ENCODE data around the gene GIMAP7.
"Not testable (repeated sequence)": the region's sequence is repeated elsewhere in the genome, so short reads cannot be mapped to it uniquely, and the experiment has no call there.

The GIMAP7 gene

DNA sequence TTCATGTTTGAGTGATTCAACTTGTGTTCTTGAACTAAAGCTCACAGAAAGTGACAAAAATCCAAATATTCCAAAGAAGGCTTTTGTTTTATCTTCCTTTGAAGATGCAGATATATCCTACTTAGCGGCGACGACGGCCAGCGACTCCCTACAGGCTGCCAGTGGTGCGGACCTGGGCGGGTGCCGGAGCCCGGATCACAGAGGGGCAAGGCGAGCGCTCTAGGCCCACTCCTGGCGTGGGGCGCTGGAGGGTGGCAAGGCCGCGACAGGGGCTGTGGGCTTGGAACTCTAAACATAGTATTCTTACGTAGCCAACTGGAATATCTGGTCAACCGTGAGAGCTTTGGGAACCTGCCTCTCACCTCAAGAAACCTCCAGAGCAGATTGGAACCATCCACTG lies 914 bp upstream of the GIMAP7 start:
- DNase-seq (ENCODE audit: low read depth), result no peak

DNA sequence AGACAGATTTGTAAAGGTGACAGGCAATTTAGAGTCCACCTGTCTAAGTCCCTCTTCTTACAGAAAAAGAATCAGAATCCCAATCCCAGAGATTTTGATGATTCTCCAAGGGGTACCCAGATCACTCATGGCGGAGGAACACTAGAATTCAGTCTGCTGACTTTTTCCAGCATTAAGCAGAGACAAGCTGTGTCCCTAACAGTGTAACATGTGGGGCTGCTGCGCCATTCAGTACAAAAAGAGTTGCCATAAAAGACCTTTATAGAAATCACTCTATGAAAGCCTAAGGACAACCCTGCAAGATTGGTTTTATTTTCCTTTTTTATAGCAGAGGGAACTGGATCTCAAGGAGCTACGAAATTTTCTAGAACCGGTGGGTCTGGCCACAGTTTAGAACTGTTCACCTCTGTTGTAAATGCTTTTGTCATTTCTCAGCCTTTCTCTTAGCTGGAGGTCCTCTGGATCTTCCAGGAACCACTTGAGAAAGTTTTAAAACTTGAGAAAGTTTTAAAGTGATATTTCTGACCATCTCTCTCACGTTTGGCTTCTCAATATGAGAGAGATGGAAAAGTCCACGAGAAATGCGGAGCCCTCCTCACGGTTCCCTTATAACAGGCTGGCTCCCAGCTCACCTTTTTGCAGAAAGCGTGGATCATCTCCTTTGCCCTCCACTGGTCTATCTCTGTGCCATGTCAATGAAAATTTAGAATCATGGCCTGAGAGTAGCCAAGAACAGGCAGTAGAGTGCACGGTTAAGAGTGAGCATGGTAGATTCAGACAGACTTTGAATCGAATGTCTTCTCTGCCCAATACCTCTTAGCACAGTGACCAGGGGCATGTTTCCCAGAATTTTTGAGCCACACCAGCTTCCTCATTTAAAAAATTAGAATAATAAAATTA lies 826 bp downstream of the GIMAP7 start:
- no peak for DNase-seq (ENCODE audit: low read depth)

DNA sequence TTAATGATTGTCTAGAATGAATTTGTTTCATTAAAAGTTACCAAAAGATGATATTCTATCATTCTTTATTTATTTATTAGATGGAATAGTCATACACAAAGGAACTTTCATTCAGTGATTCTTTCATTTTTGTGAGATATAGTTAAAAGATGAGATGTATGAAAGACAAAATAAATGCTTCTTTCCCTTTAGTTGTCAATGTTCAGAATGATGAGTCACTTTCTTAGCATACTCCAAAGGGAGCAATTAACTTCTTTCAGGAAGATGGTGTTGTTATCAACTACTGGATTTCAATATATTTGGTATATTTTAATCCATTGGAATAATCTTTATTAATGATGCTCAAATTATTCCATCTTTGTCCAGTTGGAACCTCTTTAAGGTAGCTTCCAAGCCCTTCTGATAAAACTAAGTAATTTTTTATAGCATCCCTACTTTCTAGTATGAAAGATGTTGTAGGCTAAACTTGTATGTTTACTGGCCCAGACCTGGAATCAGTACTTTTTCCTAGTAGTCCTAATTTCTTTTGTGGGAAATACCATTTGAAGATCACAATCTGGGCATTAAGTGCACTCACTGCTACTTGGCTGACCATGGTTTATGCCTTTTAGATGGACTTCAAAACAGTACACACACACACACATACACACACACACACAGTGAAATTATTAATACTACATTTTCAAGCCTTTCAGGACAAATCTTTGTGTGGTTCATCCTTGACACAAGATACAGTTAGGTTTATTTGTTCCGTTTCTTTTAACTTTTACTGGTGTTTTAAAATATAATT lies 2.5 kb downstream of the GIMAP7 start:
- DNase-seq (ENCODE audit: low read depth), result no peak

DNA sequence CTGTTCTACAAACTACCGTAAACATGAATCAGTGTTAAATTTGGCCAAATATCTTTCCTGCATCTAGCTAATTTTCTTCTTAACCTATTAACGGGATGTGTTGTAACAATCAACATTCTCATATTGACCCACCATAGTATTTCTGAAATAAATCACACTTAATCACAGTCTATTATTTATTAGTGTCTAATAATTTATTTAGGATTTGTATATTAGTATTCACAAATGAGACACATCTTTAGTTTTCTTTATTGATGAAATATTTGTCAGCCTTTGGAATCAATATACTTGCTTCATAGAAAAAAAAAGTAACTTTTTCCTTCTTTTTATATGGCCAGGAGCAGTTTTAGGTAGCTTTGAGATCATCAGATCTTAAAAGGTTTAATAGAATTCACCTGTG lies 4.6 kb downstream of the GIMAP7 start:
- DNase-seq (ENCODE audit: low read depth), result no peak

DNA sequence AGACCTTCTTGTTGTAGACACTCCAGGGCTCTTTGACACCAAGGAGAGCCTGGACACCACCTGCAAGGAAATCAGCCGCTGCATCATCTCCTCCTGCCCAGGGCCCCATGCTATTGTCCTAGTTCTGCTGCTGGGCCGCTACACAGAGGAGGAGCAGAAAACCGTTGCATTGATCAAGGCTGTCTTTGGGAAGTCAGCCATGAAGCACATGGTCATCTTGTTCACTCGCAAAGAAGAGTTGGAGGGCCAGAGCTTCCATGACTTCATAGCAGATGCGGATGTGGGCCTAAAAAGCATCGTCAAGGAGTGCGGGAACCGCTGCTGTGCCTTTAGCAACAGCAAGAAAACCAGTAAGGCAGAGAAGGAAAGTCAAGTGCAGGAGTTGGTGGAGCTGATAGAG lies 5.5 kb downstream of the GIMAP7 start:
- no peak for DNase-seq (ENCODE audit: low read depth)

DNA sequence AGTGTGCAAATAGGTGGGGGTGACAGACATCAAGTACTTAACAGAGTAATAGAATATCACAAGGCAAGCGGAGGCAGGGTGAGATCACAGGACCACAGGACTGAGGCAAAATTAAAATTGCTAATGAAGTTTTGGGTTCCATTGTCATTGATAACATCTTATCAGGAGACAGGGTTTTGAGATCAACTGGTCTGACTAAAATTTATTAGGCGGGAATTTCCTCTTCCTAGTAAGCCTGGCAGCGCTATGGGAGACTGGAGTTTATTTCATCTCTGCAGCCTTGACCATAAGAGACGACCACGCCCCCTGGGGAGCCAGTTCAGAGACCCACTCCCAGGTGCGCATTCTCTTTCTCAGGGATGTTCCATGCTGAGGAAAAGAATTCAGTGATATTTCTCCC lies 8.3 kb downstream of the GIMAP7 start:
- DNase-seq (ENCODE audit: low read depth), result not testable (repeated sequence)

DNA sequence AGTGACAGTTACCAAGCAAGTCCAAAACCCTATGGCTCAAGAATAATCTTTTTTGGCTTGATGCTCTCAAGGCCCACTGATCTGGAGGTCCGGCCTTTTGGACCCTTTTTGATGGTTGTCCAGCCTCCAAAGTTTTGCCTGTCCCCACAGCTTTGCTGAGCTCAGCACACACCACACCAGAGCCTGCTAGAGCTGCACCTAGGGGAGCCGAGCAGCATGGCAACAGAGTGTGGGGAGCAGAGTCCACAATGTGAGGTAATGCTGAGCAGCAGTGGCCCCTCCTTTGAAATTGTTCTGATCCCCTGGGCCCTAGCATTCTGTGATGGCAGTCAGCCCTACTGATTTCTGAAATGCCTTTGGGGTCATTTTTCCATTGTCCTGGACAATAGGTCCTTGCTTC lies 9.3 kb downstream of the GIMAP7 start:
- no peak for DNase-seq (ENCODE audit: low read depth)

DNA sequence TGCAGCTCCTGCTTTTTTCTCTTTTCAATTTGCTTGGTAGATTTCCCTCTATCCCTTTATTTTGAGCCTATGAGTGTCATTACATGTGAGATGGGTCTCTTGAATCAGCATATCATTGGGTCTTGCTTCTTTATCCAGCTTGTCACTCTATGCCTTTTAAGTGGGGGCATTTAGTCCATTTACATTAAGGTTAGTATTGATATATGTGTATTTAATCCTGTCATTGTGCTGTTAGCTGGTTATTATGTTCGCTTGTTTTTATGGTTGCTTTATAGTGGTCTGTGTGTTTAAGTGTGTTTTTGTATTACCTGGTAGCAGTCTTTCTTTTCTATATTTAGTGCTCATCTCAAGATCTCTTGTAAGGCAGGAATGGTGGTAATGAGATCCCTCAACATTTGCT lies 17.0 kb downstream of the GIMAP7 start:
- DNase-seq (ENCODE audit: low read depth), result no peak

DNA sequence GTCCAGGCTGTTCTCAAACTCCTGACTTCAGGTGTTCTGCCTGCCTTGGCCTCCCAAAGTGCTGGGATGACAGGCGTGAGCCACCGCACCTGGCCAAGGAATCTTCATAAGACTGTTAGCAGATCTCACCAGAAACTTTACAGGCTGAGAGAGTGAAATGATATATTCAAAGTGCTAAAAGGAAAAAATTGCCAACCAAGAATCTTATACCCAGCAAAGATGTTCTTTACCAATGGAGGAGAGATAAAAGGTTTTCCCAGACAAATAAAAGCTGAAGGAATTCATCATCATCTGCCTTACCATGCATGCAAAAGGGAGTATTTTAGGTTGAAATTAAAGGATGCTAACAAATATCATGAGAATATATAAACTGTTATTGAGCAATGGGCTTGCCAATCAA lies 23.6 kb downstream of the GIMAP7 start:
- DNase-seq (ENCODE audit: low read depth), result no peak

DNA sequence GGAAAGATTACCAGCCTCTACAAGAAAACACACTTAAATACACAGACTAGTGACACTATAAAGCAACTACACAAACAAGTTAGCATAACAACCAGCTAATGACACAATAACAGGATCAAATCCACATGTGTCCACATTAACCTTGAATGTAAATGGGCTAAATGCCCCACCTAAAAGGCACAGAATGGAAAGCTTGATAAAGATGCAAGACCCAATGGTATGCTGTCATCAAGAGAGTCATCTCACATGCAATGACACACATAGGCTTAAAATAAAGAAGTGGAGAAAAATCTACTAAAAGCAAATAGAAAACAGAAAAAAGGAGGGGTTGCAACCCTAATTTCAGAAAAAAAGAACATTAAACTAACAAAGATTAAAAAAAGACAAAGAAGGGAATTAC lies 38.5 kb downstream of the GIMAP7 start:
- DNase-seq (ENCODE audit: low read depth), result no peak

DNA sequence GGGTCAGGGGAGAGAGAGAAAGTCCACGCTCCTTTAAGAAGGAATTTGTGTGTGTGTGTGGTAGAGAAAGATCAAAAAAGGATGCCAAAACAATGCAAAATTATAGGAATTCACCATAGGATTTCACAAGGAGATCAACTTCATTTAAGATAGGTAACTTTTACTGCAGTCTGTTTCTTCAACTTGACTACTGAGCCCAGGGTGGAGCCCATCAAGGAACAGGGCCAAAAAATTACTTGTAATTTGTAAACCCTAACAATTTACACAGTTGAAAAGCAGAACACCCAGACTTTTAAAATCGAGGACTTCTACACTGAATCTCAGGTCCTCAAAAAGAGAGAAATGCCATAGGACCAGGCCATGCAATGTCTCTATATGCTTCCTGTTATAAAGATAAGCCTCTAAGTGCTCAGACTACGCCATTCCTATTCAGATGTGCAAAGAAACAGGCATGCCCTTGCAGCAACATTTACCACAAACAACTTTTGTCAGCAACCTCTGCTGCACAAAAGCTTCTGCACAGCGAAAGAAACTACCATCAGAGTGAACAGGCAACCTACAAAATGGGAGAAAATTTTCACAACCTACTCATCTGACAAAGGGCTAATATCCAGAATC lies 42.0 kb downstream of the GIMAP7 start:
- DNase-seq (ENCODE audit: low read depth), result no peak

DNA sequence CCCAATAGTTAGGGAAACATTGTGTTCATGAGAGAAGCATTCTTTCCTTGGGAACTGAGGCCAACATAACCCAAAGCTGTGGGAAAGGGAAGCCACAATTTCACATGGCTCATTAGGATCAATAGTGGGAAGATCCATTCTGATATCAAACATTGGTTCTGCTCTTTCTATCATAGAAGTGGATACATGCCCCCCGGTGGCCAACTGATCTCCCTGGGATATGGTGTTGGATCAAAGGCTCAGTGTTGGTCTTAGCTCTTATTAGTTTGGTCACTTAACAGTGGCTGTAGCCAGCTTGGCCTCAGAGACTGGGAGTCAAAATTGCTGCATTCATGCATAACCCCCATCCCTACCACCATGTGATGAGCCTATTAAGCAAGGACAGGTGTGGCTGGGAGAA lies 45.8 kb downstream of the GIMAP7 start:
- DNase-seq (ENCODE audit: low read depth), result no peak

DNA sequence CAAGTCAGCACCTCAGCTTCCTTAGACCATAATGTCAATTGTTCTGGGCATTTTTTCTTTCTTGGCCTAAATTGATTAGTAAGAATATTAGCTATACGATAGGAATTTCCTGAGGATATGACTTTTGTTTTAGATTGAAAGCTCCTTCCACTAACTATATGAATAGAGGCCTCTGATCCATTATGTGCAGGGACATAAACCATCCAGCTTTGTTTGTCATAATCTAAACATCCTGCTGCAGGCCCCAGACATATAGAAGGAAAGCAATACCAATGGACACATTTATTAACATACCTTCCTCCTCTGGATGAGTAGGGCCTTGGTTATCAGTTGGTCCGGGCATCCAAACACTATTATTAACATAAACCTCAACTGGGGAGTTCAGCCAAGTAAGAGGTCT lies 48.2 kb downstream of the GIMAP7 start:
- DNase-seq (ENCODE audit: low read depth), result no peak

DNA sequence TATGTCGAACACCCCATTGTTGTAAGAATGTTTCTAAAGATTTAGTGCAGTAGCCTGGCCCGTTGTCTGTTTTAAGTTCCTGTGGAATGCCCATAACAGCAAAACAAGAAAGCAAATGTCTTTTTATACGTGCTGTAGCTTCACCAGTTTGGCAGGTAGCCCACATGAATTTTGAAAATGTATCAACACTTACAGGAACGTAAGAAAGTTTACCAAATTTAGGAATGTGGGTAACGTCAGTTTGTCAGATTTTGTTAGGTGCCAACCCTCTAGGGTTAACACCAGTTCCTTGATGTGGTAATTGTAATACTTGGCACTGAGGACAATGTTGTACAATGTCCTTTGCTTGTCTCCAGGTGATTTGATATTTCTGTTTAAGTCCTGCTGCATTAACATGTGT lies 49.3 kb downstream of the GIMAP7 start:
- no peak for DNase-seq (ENCODE audit: low read depth)

DNA sequence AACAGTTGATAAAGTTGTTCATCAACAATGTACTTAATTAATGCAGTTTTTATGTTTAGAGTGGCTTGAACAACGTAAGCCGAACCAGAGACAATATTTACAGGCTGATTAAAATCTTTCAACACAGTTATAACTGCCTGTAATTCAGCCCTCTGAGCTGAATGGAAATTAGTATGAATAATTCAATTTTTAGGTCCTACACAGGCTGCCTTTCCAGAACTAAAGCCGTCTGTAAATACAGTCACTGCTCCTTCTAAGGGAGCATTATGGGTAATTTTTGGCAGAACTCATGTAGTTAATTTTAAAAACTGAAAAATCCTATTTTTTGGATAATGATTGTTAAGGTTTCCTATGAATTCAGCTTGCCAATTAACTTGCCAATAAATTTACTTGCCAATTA lies 49.9 kb downstream of the GIMAP7 start:
- DNase-seq (ENCODE audit: low read depth), result no peak

DNA sequence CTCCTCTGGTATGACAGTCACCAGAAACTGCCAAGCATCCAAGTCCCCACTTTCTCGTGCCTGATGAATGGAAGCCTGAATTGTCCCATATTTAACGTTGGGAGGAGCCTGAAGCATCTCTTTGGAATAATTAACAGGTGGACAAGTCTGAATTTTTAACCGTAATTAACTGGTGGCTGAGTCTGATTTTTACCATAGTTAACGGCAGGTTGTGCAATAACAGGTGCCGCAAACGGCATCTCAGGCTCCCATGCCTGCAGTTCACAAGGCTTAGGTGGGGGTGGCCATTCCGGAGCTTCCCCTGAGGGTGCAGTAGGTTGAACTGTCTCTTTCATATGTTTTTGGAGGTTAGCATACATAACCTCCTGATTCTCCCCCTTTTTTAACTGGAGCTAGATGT lies 50.6 kb downstream of the GIMAP7 start:
- no peak for DNase-seq (ENCODE audit: low read depth)

DNA sequence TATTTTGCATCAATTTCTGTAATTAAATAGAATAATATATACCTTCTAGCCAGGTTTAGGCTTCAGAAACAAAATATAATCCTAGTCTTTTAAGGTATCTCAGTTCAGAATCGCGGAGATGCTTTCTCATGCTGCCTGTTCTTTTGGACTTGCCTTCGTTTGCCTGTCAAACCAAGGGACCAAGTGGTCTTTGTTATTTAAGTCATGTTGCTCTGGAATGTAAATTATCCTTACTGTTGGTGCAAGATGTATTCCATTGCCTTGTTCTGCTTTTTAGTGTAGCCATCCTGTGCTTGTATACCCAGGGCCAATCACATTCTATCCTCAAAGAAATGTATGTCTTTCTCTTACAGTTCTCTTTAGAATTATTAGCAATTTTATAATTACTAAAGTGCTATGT lies 51.5 kb downstream of the GIMAP7 start:
- no peak for DNase-seq (ENCODE audit: low read depth)

DNA sequence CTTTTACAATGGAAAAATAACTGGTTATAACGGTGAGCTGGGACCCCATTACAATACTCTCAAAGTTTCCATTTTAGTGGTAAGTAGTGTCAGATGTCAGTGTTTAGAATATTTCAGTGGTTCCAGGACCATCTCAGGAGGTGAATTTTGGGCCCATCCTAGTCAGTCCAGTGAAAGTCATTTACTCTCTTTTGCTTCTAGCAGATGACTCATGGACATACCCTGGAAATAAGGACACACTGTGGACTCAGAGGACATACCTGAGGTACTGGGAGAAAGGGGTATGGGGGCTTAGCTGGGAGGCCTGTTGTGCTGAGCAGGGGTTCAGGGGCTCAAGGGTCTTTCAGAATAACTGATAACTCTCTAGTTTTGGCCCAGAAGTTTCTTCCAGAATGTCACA lies 51.9 kb downstream of the GIMAP7 start:
- DNase-seq (ENCODE audit: low read depth), result no peak

DNA sequence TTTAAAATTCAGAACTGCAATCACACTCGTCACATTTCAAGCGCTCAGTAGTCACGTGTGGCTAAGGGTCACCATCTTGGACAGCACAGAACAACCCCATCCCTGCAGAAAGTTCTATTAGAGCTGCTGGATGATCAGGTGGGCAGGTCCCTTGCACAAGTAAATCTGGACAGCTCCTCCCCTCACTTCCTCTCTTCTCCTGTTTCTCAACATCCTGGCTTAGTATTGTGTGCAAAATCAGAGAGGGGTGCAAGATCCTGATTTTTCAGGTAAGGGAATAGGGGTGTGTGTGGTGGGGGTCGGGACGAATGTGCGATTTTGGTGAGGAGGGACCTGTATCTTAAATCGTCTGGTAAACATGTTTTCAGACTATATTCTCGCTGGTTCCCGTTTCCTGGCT lies 52.5 kb downstream of the GIMAP7 start, which contains the start of gene GIMAP4:
GIMAP4 (plus strand) TSS at position 222 of the 400 bp plus-strand sequence. CDS start 2,512 bp downstream, outside the sequence.
- DNase-seq (ENCODE audit: low read depth), result no peak

DNA sequence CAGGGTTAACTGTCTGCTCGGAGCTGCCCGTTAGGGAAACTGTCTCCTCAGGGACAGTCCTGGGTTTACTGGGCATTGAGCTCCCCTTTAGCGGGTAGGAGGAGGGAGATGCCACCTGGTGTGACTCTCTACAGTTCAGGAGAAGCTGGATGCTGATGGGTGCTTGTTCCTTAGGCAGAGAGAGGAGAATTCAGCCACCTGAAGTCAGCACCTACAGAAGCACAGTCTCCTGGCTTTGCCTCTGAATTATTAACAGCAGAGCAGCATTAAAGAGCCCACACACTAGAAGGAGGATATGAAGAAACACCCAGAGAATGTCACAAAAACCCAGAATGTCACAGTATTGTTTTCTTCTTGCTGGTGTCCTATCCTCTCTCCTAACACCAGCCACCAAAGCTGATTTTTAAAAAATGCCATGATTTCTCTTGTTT lies 53.2 kb downstream of the GIMAP7 start:
- DNase-seq (ENCODE audit: low read depth), result no peak

DNA sequence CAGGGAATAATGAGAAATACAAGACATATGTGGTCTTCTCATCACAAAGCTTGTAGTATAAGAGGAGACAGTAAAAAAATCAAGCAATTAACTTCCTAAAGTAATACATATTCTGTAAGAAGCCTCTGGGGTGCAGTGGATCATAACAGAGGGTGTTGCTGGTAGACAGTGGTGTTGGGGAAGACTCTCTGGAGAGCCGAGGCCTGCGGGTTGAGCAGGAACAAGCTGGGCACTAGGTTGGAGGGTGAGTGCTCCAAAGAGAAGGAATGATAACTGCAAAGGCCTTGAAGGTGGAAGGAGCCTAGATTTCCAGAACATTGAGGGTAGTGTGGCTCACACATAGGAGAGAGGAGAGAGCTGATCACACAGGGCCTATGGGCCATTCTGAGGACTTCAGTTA lies 54.0 kb downstream of the GIMAP7 start:
- no peak for DNase-seq (ENCODE audit: low read depth)

DNA sequence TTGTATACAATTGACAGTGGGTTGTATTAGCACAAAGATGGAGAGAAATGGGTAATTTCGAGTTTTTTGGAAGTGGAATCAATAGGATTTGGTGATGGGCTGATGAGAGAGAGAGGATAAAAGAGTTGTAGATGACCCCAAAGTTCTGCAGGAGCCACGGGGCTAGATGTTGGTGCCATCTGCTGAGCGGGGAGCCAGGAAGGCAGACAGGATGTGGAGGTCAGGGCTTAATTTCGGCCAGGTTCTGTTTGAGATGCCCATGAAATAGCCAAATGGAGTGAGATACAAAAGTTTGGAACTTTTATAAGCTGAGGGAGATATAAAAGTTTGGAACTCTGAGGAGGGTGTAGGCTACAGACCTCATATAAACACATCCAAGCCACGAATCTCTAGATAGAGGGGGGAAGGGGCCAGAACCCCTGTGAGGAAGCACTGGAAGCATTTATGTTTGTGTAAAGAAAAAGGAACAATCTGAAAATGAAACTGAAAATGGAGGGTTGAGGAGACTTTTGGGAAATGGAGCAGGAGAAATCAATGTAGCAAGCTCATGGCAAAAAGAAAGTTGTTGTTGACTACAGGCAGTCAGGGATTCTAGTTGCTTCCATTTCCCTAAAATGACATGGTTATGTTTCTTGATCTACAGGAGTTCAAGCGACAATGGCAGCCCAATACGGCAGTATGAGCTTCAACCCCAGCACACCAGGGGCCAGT lies 54.7 kb downstream of the GIMAP7 start:
- DNase-seq (ENCODE audit: low read depth), result no peak

Measured in HS-5 (cell line).